NCI-H446 treated with DMSO at 0.1 percent for 48 hours (cell line): ENCODE measurements around the gene PTPRN2.
"Not testable (repeated sequence)": the region's sequence is repeated elsewhere in the genome, so short reads cannot be mapped to it uniquely, and the experiment has no call there.

Source experiments
- DNase-seq: peaks from one replicate; lab custom pipeline; 2025; lab: John Stamatoyannopoulos, UW

The PTPRN2 gene

GRCh38 chr7:158348446-158348845 lies 239.2 kb downstream of the PTPRN2 start:
- DNase-seq = no peak

GRCh38 chr7:158348039-158348438 lies 239.6 kb downstream of the PTPRN2 start:
- not testable (repeated sequence) for DNase-seq

- DNase-seq = no peak
These were observed 241.9 kb downstream of the PTPRN2 start for GRCh38 chr7:158345731-158346130.

DNA sequence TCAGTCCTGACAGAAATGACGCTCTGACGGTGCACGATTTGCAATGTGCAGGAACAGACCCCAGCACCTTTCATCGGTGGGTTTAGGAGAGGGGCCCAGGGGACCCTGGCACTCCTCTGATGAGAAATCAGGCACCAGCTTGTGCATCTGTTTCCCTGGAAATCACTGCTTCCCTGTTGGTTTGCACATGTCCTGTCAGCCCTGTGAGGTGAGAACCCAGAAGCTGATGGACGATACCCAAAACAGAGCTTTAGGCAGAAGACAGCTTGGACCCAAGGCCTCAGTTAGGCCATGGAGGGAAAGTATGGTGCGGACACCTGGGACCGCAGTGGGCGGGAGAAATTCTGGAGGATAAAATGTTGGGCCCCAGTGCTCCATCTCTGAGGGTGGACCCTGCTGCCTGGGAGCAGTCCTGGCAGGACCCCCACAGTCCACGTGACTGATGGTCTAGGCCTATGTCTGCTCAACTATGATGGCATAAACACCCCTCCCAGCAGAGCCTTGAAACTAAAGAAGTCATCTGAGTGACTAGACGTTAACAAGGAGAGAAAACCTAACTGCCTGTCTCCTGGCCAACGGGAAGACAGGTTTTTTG lies 242.8 kb downstream of the PTPRN2 start:
- DNase-seq = no peak

GRCh38 chr7:158343936-158344455 lies 243.6 kb downstream of the PTPRN2 start:
- no peak for DNase-seq

DNA sequence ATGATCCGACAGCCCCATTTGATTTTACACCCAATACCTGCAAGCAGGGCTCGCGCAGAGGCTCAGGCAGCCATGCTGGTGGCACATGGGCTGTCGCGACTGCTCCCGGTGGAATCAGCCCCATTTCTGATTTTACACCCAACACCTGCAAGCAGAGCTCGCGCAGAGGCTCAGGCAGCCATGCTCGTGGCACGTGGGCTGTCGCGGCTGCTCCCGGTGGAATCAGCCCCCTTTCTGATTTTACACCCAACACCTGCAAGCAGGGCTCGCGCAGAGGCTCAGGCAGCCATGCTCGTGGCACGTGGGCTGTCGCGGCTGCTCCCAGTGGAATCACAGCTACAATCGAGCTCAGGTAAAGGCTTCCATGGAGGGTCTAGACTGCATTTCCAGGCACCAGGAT lies 244.1 kb downstream of the PTPRN2 start:
- DNase-seq = no peak

DNA sequence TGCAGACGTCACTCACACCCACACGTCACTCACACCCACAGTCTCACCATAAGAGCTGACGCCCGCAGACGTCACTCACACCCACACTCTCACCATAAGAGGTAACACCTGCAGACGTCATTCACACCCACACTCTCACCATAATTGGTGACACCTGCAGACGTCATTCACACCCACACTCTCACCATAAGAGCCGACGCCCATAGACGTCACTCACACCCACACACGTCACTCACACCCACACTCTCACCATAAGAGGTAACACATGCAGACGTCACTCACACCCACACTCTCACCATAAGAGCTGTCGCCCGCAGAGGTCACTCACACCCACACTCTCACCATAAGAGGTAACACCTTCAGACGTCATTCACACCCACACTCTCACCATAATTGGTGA lies 246.5 kb downstream of the PTPRN2 start:
- not testable (repeated sequence) for DNase-seq

- not testable (repeated sequence) for DNase-seq
These were observed 250.7 kb downstream of the PTPRN2 start for GRCh38 chr7:158336952-158337351.

DNA sequence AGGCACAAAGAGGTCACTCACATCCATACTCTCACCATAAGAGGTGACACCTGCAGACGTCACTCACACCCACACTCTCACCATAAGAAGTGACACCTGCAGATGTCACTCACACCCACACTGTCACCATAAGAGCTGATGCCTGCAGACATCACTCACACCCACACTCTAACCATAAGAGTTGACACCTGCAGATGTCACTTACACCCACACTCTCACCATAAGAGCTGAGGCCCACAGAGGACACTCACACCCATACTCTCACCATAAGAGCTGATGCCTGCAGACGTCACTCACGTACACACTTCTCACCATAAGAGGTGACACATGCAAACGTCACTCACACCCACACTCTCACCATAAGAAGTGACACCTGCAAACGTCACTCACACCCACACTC lies 255.1 kb downstream of the PTPRN2 start:
- DNase-seq = not testable (repeated sequence)

DNA sequence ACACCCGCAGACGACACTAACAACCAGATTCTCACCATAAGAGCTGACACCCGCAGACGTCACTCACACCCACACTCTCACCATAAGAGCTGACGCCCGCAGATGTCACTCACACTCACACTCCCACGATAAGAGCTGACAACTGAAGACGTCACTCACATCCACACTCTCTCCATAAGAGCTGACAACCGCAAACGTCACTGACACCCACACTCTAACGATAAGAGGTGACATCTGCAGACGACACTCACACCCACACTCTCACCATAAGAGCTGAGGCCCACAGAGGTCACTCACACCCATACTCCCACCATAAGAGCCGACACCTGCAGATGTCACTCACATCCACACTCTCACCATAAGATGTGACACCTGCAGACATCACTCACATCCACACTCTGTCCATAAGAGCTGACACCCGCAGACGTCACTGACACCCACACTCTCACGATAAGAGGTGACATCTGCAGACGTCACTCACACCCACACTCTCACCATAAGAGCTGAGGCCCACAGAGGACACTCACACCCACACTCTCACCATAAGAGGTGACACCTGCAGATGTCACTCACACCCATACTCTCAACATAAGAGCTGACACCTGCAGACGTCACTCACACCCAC lies 255.7 kb downstream of the PTPRN2 start:
- DNase-seq = not testable (repeated sequence)

DNA sequence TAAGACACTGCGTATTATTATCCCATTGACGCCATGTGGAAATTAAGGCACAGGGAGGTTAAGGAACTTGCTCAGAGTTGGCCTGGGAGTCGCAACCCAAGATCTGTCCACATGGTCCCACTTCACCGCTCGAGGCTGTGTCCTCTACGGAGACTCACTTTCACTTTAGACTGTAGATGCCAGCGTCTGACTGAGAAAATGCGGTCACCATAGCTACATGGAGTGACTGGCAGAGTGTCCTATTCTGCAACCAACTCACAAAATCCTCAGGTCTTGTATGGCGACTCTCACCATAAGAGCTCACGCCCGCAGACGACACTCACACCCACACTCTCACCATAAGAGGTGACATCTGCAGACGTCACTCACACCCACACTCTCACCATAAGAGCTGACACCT lies 257.9 kb downstream of the PTPRN2 start:
- DNase-seq = no peak

- no peak for DNase-seq
These were observed 258.5 kb downstream of the PTPRN2 start for GRCh38 chr7:158329014-158329610.

GRCh38 chr7:158328376-158329013 lies 259.1 kb downstream of the PTPRN2 start:
- DNase-seq = no peak

DNA sequence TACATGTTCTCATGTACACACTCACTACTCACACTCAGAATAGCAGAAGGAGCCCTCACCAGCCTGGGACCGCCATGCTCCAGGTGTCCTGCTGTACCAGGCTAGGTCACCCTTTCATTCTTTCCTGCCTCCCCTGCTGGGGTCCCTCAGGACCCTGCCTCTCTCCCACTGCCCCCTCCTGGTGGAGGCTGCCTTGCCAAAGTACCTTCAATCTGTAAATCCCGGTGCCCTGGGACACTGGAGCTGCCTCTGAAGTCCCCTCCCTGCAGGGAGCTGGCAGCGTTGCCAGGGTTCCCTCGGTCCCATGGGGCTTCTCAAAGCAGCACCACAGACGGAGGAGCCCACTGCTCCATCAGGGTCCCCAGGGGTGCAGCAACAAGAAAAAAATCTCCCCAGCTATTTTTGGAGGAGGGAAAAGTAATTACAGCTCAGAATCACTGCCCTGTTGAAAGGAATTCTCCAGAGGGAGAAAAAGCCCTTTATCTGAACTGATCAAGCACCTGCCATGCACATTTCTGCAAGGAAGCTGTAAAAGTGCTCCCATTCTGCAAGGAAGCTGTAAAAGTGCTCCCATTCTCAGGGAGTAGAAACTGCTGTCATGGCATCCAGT lies 259.9 kb downstream of the PTPRN2 start:
- no peak for DNase-seq

- no peak for DNase-seq
These were observed 260.6 kb downstream of the PTPRN2 start for GRCh38 chr7:158327012-158327411.

DNA sequence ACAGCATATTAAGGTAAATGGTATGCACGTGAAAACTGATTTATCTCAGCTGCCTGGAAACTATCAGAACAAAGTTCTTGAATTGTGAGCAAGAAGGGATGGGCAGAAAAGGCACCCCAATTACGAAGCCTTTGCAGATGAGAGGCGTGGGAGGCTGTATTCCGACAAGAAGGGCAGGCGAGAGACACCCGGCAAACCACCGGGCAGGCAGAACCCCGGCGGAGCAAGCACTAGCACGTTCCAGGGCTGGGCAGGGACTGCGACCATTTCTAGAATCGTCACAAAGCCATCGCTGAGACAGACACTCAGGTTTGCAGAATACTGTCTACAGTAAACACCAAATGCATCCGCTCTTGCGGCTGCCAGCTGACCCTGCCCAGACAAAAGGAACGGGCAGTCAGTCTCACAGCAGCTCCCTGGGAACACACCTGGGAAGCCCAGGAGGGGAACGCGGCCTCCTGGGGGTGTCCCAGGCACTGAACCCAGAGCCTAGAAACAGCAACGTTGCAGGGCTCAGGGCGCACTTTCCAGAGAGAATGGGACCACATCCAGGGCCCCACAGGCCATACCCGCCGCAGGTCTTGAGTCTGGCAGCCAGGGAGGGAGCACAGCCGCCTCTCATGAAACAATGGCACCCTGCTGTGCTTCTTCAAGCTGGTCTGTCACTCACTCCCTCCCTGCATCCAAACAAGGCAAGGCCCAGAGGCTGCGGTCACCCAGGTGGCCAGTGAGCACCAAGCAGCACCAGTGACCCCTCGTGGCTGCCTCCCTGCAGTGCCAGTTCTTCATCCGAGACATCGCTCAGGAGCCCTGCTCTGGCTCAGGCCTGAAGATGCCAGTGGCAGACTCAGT lies 261.9 kb downstream of the PTPRN2 start:
- no peak for DNase-seq

DNA sequence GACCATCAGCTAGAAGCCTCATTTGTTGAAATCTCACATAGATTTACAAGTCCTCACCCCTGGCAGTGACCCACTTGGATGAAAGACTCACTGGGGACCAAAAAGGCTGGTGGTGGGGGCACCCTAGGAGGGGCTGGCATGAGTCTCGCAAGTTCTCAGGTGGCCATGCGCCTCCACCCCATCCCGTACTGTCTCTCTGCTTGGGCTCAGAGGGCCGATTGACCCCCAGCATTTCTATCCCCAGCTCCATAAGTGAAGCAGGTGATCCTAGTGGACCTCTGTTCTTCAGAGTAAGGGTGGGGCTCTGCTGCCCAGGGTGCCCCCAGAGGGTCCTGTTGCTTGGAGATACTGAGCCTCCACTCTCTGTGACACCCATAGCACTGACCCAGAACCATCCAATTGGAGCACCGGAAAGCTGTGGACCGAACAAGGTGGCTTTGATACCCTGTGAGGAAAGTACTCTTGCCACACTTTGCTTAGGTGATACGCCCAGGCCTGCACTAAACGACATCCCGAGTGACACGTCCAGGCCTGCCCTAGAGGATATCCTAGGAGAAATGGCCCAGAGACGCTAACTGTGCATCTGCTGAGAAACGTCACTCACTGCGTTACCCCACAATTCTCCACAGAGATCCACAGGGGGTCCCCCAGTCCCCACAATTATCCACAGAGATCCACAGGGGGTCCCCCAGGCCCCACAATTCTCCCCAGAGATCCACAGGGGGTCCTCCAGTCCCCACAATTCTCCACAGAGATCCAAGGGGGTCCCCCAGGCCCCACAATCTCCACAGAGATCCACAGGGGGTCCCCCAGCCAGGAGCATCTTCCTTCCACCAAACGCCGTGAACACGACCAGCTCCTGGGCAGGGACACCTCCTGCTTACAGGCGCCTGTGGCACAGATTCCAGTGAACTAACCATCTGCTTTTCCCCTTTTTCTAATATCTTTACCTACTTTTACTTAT lies 262.9 kb downstream of the PTPRN2 start:
- no peak for DNase-seq

DNA sequence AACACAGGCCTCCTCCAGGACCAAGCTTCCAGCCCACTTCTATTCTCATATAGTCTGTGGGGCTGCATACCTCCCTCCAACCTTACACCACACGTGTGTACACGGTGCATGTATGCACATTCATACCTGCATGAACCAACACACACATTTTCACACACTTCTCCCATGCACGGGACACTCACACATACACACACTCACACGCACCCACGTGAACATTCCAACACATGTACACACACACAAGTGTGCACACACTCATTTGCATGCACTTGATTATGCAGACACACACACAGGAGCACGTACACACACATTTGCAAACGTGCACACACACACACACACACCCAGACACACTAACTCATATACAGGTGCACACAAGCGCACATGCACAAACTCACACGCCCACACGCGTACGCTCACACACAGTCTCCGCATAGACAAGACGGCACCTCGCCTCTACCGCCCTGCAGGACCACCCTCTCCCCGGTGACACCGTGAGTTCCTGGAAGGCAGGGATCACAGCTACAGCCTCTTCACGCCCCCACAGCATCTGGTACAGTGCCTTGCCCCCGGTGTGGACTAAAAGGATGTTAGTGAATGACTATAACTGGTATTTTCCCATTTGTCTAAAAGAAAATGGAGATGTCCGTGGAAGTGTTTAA lies 263.8 kb downstream of the PTPRN2 start:
- no peak for DNase-seq

GRCh38 chr7:158322616-158323530 lies 264.8 kb downstream of the PTPRN2 start:
- no peak for DNase-seq
